Panc1 (cell line): ENCODE measurements around the gene ZDHHC11. TPM values are rescaled to one million over a fixed set of nuclear protein-coding genes. Genes with fewer than 3 reads are reported as not detected.

ENCODE experiments used
- ATAC-seq: fragments of 200-7000 bp; cut with Tn5 transposase; 2 replicates; pipeline ENCODE4 v1.9.1; 2020; ENCODE audit warnings: mild to moderate bottlenecking, moderate library complexity
- BruUV-seq: library from RNA; stranded (reverse); fragments of 400-500 nt; replicated peaks from 2 replicates; lab custom pipeline; 2021; lab: Mats Ljungman, UMichigan
- CTCF ChIA-PET: fragments of 300-600 bp; sonication (Branson Sonifier 250); formaldehyde crosslinking; loops from one replicate; lab custom pipeline; 2022; ENCODE audit warnings: antibody characterized with exemption; lab: Charles Lee
- POLR2A ChIA-PET: fragments of 300-600 bp; sonication (Branson Sonifier 250); formaldehyde crosslinking; loops from one replicate; lab custom pipeline; 2022; ENCODE audit warnings: antibody characterized with exemption; lab: Charles Lee
- DNase-seq: peaks from one replicate; pipeline ENCODE4 v3.0.0-alpha.2; 2010; ENCODE audit warnings: low read depth, low spot score
- H3K27ac ChIP-seq: 2 replicates; pipeline ENCODE4 v1.5.1; 2011; ENCODE audit warnings: mild to moderate bottlenecking, low read length, inconsistent platforms
- H3K27me3 ChIP-seq: fragments of 200-500 bp; sonication (Bioruptor generic); 2 replicates; pipeline ENCODE4 v1.6.0; 2014; ENCODE audit warnings: low read length, inconsistent platforms; ENCODE audit not compliant: control insufficient read depth, insufficient read depth
- H3K36me3 ChIP-seq: fragments of 200-500 bp; sonication (Bioruptor generic); 2 replicates; pipeline ENCODE4 v1.5.1; 2014; ENCODE audit warnings: inconsistent platforms, mild to moderate bottlenecking, low read length, moderate library complexity; ENCODE audit not compliant: control insufficient read depth, insufficient read depth
- H3K4me1 ChIP-seq: 2 replicates; pipeline ENCODE4 v1.5.1; 2011; ENCODE audit warnings: inconsistent platforms, mild to moderate bottlenecking, low read length, moderate library complexity; ENCODE audit not compliant: control insufficient read depth, insufficient read depth
- H3K4me3 ChIP-seq, 2 experiments: 2 replicates each; pipeline ENCODE4 v1.5.1; 2011 to 2012; ENCODE audit warnings: low read depth in 2 of 2, low read length in 2 of 2, mild to moderate bottlenecking in 2 of 2, inconsistent platforms in 1 of 2, moderate library complexity in 1 of 2
- H3K9me3 ChIP-seq: fragments of 200-500 bp; sonication (Bioruptor generic); 2 replicates; pipeline ENCODE4 v1.5.1; 2014; ENCODE audit warnings: low read depth, mild to moderate bottlenecking, inconsistent platforms, low read length, moderate library complexity; ENCODE audit not compliant: control insufficient read depth, insufficient read depth
- POLR2AphosphoS5 ChIP-seq: IDR thresholded peaks from 2 replicates; pipeline ENCODE4 v1.6.1; 2012; ENCODE audit warnings: mild to moderate bottlenecking, low read depth, low read length, moderate library complexity
- REST ChIP-seq, 2 experiments: IDR thresholded peaks; 2 replicates each; pipeline ENCODE4 v1.6.1; 2011 to 2012; ENCODE audit warnings: low read depth in 2 of 2, control low read depth in 1 of 2, low read length in 1 of 2, mild to moderate bottlenecking in 1 of 2, moderate library complexity in 1 of 2; ENCODE audit not compliant: insufficient read depth in 1 of 2
- SIN3A ChIP-seq: IDR thresholded peaks from 2 replicates; pipeline ENCODE4 v1.6.1; 2012; ENCODE audit warnings: low read depth, mild to moderate bottlenecking, low read length, moderate library complexity, borderline replicate concordance; ENCODE audit not compliant: insufficient read depth
- TCF7L2 ChIP-seq: IDR thresholded peaks from 2 replicates; pipeline ENCODE4 v1.6.1; 2011; ENCODE audit warnings: mild to moderate bottlenecking, low read depth, low read length, inconsistent platforms
- in situ Hi-C: cut with HindIII; loops from 2 replicates; pipeline ENCODE4 v1.10.0; 2016; ENCODE audit warnings: low sequenced_read_pairs, low pct_unique_long_range_greater_than_20kb
- intact Hi-C: fragments of 100-400 bp; cut with micrococcal nuclease; formaldehyde crosslinking; loops from one replicate; pipeline ENCODE4 v1.10.0; 2022; ENCODE audit not compliant: unreplicated experiment
- total RNA-seq: library from RNA; stranded (reverse); gene quantifications from one replicate; pipeline ENCODE4 v1.2.1, GENCODE V29; 2021; ENCODE audit not compliant: unreplicated experiment
- TF ChIP-seq, protein P1 (sequence below): fragments of 450-650 bp; IDR thresholded peaks from 2 replicates; pipeline ENCODE4 v1.5.1; 2017; ENCODE audit warnings: mild to moderate bottlenecking

ZDHHC11 gene
- total RNA-seq, 1 experiment from 2014 or later: 3.0 TPM

- intact Hi-C loops: no loop called here
- H3K4me3 ChIP-seq: no peak overlapping the region
- in situ Hi-C loops: no loop called here
- no peak for DNase-seq
- H3K27me3 ChIP-seq: no peaks in the 10 kb centered on the region
- no peaks in the 10 kb centered on the region for H3K9me3 ChIP-seq
- H3K4me1 ChIP-seq: no peaks in the 10 kb centered on the region
- no peak for TF ChIP-seq TCF7L2
- no peak for TF ChIP-seq POLR2AphosphoS5
- no peak for TF ChIP-seq SIN3A
- ATAC-seq: no peak
- ChIA-PET CTCF (no interaction called here), POLR2A (no interaction called here)
- no TSS peak for BruUV-seq
- no peak overlapping the region for H3K27ac ChIP-seq
- H3K36me3 ChIP-seq: no peaks in the 10 kb centered on the region
These were observed 7.9 kb upstream of the ZDHHC11 start for GRCh38 chr5:858726-859125.

GRCh38 chr5:856531-857425, 6.0 kb upstream of the ZDHHC11 start:
- Histone ChIP-seq H3K27me3 (peaks cover 3% of the 10 kb centered on the region; the same call in 1 of the 2 replicates), H3K4me3 (no peak overlapping the region), H3K36me3 (no peaks in the 10 kb centered on the region), H3K9me3 (no peaks in the 10 kb centered on the region), H3K4me1 (no peaks in the 10 kb centered on the region), H3K27ac (no peak overlapping the region)
- DNase-seq (no peak), ATAC-seq (no peak)
- TF ChIP-seq, protein P1, sequence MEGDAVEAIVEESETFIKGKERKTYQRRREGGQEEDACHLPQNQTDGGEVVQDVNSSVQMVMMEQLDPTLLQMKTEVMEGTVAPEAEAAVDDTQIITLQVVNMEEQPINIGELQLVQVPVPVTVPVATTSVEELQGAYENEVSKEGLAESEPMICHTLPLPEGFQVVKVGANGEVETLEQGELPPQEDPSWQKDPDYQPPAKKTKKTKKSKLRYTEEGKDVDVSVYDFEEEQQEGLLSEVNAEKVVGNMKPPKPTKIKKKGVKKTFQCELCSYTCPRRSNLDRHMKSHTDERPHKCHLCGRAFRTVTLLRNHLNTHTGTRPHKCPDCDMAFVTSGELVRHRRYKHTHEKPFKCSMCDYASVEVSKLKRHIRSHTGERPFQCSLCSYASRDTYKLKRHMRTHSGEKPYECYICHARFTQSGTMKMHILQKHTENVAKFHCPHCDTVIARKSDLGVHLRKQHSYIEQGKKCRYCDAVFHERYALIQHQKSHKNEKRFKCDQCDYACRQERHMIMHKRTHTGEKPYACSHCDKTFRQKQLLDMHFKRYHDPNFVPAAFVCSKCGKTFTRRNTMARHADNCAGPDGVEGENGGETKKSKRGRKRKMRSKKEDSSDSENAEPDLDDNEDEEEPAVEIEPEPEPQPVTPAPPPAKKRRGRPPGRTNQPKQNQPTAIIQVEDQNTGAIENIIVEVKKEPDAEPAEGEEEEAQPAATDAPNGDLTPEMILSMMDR: no peak
- TF ChIP-seq POLR2AphosphoS5 (0 out of 2 replicates have a peak, but pooled peaks have one; percentile 28), REST (IDR thresholded peaks at IDR 0.05; ENCODE audit: insufficient read depth in 1 of 2, low read depth in 2 of 2, low read length in 1 of 2) (no peak), TCF7L2 (no peak), SIN3A (no peak)
- CTCF ChIA-PET: no interaction called here
- in situ Hi-C loops (no loop called here), intact Hi-C loops (no loop called here)
- no TSS peak for BruUV-seq
- POLR2A ChIA-PET: no interaction called here
